Dedifferentiated amniotic fluid mesenchymal stem cell (primary cell): Measurements from ENCODE around the gene CLMP.
"Not testable (repeated sequence)": the region's sequence is repeated elsewhere in the genome, so short reads cannot be mapped to it uniquely, and the experiment has no call there.

Experiments used
- DNase-seq: peaks from one replicate; pipeline ENCODE4 v3.0.0-alpha.2; 2016; ENCODE audit errors: extremely low spot score

Gene CLMP

GRCh38 chr11:123137431-123138224 is 57.4 kb downstream of the CLMP start:
- peak; percentile 83 for DNase-seq

GRCh38 chr11:123135863-123136446 is 59.1 kb downstream of the CLMP start:
- no peak for DNase-seq

- DNase-seq: no peak
Observed at GRCh38 chr11:123132881-123133280, 62.2 kb downstream of the CLMP start.

- DNase-seq: peak; percentile 44
Observed at GRCh38 chr11:123132034-123132766, 62.8 kb downstream of the CLMP start.

- DNase-seq: peak; percentile 66
Observed at GRCh38 chr11:123129920-123130319, 65.1 kb downstream of the CLMP start.

- DNase-seq: no peak
Observed at GRCh38 chr11:123125169-123125568, 69.9 kb downstream of the CLMP start.

- DNase-seq: no peak
Observed at GRCh38 chr11:123122852-123123251, 72.2 kb downstream of the CLMP start.

- DNase-seq: no peak
Observed at GRCh38 chr11:123122341-123122740, 72.7 kb downstream of the CLMP start.

GRCh38 chr11:123116486-123116885 is 78.6 kb downstream of the CLMP start:
- DNase-seq: no peak

GRCh38 chr11:123111465-123111864 is 83.6 kb downstream of the CLMP start:
- DNase-seq: peak; percentile 31

- no peak for DNase-seq
Observed at GRCh38 chr11:123110397-123110796, 84.7 kb downstream of the CLMP start.

GRCh38 chr11:123107945-123108495 is 87.0 kb downstream of the CLMP start:
- no peak for DNase-seq

GRCh38 chr11:123104697-123105096 is 90.4 kb downstream of the CLMP start:
- DNase-seq: no peak

- peak; percentile 88 for DNase-seq
Observed at GRCh38 chr11:123103326-123103980, 91.6 kb downstream of the CLMP start.

- DNase-seq: no peak
Observed at GRCh38 chr11:123100379-123101085, 94.5 kb downstream of the CLMP start.

- no peak for DNase-seq
Observed at GRCh38 chr11:123098990-123099389, 96.1 kb downstream of the CLMP start.

GRCh38 chr11:123093739-123094138 is 101.3 kb downstream of the CLMP start:
- no peak for DNase-seq

- no peak for DNase-seq
Observed at GRCh38 chr11:123091506-123091905, 103.5 kb downstream of the CLMP start.

- DNase-seq: not testable (repeated sequence)
Observed at GRCh38 chr11:123090168-123090567, 104.9 kb downstream of the CLMP start.

GRCh38 chr11:123088896-123089295 is 106.2 kb downstream of the CLMP start:
- not testable (repeated sequence) for DNase-seq

- DNase-seq: not testable (repeated sequence)
Observed at GRCh38 chr11:123087657-123088056, 107.4 kb downstream of the CLMP start.
